GM03348 (cell line): Measurements from ENCODE around the gene TNFSF4.

Source experiments
- DNase-seq: peaks from one replicate; pipeline ENCODE4 v3.0.0; 2012; ENCODE audit warnings: low spot score

The TNFSF4 gene

GRCh38 chr1:173210716-173211231, 3.6 kb upstream of the TNFSF4 start:
- no peak for DNase-seq

DNA sequence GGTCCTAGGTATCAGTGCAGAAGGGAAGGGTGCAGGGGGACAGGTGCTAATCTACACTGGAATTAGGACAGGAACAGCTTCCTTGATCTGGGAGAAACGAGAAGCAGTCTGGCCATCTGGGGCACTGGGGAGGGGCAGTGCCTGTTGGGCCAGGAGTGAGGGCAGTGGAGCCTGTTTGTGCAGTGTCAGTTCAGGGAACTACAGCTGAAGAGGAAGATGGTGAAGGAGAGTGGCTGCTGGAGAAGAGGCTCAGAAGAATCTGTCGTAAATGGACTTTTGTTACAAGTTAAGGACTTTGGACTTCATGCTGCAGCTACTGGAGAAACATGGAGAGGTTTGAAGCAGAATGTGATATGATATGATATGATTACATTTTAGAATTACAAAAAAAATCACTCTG, 3.2 kb upstream of the TNFSF4 start:
- no peak for DNase-seq

- no peak for DNase-seq
Observed at GRCh38 chr1:173208868-173209267, 1.7 kb upstream of the TNFSF4 start.

DNA sequence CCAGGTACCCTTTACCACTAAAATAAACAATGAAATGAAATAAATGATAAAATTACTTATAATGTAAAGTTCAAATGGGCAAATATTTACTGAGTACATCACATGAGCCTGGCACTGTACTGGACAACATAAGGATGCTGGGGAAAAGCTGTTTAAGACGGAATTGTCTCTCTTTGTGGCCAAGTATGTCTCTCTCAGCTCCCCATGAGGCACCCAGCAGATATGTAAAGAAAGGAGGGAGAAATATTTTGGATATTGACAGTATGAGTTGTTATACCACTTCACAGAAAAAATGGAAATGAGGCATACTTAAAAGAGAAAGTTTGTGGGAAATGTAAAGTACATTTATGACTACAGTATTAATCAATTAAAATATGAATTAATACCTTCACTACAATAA, 1.0 kb upstream of the TNFSF4 start:
- DNase-seq, result no peak

DNA sequence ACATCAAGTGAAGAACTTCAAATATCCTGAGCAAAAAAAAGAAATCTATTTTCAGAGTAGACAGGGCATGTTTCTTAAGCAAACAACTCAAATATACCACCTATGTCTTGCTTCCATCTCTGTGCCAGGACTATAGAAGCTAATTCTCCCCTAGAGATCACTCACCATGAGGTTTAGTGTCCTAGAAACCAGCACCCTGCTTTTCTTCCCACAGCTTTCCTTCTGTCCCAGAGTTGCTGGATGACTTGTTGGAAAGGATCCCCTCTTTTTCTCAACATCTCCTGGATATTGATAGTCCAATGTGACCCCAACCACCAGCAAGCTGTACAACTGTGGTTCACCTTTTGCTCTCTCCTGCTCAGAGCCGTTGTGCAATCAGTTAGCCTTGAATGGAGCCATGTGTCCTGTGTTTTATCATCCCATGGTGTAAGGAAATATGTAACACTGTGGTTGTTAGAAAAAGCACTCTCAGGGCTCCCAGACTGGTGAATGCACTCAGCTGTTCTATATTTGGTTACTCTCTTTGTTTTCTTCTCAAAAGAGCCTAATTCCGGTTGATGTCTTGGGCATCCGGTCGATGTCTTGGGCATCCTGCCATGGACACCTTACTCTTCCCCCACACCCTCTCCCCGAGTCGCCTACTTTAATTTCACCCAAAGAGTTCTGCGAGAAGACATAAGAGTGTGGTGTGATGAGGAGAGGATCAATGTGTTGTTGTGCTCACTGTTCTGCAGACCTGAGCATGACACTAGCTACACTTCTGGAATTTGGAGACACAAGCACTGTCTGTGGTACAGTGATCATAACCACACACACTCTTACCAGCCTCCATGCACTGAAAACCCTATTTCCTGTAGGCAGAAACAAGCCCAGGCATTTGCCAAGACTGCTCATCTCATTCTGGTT, 1.7 kb downstream of the TNFSF4 start:
- DNase-seq, result peak; percentile 54

DNA sequence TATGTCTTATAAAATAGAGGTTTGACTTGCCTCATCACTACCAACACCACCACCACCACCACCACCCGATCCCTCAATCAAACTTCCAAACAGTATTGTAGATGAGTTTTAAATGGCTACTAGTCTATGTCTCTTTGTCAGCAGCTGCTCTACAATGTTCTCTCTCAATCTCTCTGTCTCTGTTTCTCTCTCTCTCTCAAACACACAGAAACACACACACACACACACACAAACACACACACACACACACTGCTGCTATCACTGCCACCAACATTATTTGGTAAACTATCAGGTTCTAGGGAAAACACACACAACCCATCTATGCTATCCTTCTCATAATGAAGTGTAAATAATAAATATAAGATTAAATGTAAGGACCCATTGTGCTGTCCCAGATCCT, 2.4 kb downstream of the TNFSF4 start:
- no peak for DNase-seq

DNA sequence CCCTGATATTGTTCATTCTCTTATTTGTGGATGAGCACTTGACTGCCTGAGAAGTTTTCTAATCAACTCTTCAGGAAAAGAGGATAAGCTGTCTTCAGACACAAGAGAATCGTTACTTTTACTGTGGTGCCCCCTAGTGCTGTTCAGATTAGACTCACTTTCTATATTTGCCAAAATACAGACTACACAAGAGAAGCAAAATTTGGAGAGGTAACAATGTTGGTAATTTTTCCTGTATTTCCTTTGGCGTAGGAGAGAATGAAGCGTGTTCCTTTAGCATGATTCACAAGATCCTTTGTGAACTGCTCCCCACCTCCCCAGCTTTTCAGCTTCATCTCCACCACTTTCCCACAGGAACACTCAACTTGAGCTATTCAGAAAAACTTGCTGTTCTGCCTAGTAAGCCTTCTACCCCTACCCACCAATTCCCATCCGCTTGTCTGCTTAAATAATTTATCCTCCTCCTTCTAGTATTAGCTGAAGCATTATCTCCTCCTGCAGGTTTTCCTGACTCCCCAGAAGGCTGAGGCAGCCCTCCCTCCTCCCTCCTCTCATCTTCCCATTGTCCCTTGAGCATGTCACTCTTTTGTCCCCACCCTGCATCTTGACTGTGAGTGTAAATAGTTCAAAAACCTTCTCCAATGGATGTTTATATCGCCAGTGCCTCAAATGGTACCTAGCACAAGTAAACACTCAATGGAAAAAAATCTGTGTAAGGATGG, 4.5 kb downstream of the TNFSF4 start:
- DNase-seq, result peak; percentile 63

GRCh38 chr1:173201969-173202368, 5.2 kb downstream of the TNFSF4 start:
- no peak for DNase-seq

DNA sequence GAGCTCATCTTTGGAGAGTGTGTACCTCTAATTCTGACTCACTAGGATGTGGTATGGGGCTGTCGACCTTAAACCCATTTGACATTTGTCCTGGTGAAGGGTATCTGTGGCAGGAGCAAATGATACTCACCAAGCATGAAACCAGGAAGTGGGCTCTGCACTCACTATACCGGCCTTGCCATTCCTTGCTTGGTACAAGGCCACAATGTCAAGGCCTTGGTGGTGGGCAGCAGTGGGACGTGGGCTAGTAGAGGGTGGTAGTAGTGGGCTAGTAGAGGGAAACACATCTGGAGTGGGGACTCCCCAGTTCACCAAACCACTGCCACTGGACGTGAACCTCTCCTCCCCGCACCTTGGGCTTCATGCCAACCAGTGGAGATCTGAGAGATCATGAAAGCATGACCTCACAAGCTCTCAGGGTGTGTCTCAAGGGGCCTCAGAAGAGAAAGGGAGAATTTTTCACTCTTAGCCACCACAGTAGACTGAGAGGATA, 11.5 kb downstream of the TNFSF4 start:
- no peak for DNase-seq

DNA sequence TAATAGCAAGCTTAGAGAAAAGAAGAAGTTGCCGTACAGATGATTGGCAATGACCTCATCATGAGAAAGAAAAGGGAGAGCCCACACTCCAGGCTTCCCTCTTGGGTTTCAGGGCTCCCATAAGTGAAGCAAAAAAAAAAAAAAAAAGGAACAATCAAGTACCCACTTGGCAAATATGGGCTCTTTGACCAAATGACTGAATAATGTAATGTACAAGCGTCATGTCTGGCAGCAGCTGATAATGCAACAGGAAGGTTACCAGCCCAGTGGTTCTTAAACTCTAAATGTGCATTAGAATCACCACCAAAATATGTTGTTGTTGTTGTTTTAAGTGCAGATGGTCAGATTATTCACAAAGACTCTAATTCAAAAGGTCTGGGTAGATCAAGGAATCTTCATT, 13.5 kb downstream of the TNFSF4 start:
- peak; percentile 51 for DNase-seq

DNA sequence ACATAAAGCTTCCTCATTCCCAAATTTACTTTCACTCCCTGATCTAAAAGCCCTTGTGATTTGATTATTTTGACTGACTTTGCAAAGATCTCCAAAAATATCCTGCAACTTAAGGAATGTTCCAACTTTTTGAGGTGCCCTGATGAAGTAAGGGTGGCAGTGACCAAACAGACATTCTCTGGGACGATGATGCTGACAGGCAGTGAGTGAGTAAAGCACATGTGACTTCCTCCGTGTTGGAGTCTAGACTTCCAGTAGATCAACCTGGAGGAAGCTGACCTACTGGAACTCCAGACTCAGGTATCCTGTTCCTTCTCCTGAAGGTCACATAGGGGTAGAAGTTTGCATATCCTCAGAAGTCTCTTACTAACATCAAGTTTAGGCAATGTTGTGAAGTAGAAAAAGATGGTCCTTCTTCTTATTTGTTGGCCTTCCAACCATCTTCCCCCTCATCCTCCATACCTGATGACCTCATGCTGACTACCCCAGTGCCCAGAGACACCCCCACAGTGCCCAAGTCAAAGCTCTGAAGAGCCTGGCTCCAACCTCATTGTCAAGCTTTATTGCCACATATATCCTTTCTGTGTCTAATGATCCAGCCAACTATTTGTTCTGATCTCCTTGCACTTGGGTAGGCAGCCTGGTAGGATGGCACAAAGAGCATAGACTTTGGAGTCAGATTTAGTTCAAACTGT, 16.0 kb downstream of the TNFSF4 start:
- DNase-seq, result no peak

- DNase-seq, result peak; percentile 26
Observed at GRCh38 chr1:173190101-173190936, 16.8 kb downstream of the TNFSF4 start.

DNA sequence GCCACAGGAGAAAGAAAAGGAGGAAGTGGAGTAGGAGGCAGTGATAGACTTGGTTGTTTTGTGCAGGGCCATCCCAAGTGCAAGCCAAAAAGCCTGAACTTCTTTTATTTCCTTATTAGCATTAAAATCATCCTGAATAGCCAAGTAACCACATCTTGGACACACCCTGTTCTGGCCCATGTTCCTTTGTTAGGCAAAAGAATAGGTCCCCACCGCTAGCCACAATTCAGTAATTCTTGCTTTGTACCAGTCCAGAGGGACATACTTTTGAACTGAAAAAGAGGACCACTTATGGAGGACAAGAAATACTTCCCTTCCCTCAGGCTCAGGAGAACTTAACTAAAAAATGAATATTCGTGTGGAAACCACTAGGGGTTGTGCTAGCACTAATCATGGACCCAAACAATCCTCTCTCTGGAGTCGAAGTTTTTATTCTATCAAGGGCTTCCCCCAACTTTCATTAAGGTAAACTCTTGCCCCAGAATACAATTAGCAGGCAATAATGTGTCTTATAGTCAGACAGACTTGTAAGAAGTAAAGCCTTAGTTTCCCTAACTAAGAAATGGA, 19.4 kb downstream of the TNFSF4 start:
- no peak for DNase-seq

DNA sequence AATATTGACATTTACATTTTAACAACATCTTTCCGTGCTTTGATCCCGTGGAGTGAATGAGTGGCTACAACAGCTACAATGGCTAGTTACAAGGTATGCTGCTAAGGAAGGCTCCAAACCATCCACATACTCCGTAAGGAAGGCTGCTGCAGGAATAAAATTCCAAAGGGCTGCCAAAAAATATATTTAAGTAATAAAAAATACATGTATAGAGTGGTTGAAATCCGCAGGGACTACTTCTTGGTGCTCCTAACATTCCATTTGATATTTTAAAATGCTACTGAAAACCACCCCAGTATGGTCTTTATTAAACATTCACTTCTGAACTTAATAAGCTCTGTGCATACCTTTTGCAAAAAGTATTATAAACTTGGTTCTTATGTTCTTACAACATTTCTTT, 25.3 kb downstream of the TNFSF4 start:
- DNase-seq, result no peak

- DNase-seq, result no peak
Observed at GRCh38 chr1:173176246-173176645, 30.9 kb downstream of the TNFSF4 start.

- no peak for DNase-seq
Observed at GRCh38 chr1:173175514-173176145, 31.5 kb downstream of the TNFSF4 start.

DNA sequence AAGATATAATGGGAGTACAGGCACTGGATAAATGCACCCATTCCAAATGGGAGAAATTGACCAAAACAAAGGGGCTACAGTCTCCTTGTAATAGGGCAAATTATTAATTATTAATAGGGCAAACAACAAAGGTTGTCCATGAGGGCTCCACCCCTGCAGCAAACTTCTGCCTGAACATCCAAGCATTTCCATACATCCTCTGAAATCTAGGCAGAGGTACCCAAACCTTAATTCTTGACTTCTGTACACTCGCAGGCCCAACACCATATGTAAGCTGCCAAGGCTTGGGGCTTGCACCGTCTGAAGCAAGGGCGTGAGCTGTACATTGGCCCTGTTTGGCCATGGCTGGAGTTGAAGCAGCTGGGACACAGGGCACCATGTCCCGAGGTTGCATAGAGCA, 33.7 kb downstream of the TNFSF4 start:
- no peak for DNase-seq

- no peak for DNase-seq
Observed at GRCh38 chr1:173171152-173171551, 36.0 kb downstream of the TNFSF4 start.

DNA sequence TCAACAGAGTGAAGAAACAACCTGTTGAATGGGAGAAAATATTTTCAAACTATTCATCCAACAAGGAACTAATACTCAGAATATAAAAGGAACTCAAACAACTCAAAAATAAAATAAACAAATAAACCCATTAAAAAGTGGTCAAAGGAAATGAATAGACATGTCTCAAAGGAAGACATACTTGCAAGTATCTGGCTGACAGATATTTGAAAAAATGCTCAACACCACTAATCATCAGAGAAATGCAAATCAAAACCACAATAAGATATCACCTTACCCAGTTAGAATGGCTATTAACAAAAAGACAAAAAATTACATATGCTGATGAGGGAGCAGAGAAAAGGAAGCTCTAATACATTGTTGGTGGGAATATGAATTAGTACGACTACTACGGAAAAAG, 38.2 kb downstream of the TNFSF4 start:
- DNase-seq, result no peak

- DNase-seq, result no peak
Observed at GRCh38 chr1:173164686-173165085, 42.4 kb downstream of the TNFSF4 start.

DNA sequence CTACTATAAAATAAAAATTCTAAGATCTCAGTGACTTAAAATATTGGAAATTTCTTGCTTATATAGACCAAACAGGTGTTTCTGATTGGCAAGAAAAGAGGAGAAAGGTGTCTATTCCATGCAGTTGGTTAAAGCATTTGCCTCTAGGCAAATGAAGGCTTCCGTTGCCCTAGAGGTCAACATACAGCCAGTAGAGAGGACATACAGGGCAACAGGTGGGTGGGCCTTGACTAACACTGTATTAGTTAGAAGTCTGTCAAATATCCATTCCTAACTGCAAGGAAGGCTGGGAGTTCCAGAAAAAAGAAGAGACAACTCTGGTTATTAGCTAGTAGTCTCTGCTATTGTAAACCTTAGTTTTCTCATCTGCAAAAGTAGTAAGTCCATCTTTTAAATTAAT, 43.0 kb downstream of the TNFSF4 start:
- DNase-seq, result no peak
